HG03342 (cell line): ENCODE results near the gene RSAD1.

ENCODE experiments used
- ATAC-seq: cut with Tn5 transposase; IDR thresholded peaks from one replicate; pipeline ENCODE4 v1.9.1; 2021; ENCODE audit warnings: mild to moderate bottlenecking, moderate library complexity; ENCODE audit not compliant: unreplicated experiment

RSAD1 gene

DNA sequence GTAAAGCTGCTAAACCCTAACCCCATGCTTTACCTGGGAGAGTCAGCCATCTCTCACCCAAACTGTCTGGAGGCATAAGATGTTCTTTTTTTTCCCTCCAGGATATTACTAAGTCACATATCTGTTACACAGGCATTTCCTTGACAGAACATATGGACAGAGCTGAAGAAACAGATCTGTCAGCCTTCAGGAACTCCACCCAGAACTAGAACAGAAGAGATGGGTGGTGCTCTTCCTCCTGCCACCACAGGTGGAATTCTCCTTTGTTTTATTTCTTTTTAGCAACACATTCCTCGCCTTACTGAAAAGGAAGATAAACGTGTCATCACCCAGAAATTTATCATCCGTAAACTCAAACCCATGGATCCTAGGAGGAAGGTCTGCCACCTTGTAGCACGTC lies 38.4 kb downstream of the RSAD1 start:
- no peak for ATAC-seq

DNA sequence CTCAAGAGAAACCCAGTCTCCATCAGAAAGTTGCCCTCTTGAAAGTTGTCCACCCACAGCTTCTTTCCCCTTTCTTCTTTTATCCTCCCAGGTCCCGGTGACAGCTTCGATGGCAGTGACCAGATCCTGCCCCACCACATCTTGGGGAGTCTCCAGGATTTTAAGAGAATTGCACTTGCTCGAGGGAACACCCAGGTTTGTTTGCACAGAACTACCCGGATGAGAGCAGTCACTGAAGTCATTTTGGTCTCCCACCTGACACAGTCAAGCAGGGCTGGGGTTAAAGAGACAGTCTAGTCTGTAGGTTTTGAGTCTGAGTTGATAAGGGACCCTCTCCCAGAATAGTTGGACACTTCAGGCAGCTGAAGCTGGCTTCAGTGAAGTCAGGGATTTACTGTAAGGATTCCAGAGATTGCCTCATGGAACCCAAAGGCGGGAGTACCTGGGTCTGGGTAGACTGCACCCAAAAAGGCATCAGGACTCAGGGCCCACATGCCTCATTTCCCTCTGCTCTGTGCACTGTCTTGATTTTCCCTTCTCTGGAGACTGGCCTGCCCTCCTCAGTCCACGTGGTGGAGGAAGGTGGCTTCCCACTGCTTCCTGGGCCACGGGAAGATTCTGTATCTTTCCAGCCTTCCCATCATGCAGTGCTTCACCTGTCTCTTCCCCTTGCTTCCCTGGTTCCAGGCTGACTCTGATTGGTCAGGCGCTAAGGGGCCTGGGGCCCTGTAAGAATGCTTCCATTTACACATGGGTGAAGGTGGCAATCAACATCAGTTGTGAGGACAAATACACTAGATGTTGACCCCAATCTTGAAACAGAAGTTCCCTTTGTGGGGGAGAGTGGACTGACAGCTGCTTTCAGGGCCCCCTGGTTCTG lies 39.1 kb downstream of the RSAD1 start:
- no peak for ATAC-seq

DNA sequence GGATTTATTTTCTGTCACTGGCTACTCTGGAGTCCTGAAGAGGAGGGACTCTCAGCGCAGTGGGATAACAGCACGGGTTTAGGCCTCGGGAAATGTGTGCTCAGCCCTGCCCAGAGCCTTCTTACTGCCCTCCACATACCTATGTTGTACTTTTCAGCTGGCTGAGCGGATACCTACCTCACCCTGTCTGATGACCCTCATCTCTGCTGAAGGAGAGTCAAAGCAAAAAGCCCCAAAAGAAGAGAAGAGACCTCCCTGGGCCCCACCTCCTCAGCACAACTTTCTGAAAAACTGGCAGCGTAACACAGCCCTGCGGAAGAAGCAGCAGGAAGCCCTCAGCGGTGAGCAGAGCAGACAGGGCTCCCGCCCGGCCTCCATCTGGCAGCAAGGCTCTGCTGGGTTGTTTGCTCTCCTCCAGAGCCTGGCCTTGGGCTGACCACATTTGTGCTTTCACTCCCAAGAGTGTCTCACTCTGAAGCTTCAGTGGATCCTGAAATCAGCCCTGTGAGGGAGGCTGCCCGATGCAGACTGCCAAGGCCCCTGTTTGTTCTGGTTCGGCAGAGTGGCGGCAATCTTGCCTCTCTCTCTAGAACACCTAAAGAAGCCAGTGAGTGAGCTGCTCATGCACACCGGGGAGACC lies 39.8 kb downstream of the RSAD1 start:
- no peak for ATAC-seq

DNA sequence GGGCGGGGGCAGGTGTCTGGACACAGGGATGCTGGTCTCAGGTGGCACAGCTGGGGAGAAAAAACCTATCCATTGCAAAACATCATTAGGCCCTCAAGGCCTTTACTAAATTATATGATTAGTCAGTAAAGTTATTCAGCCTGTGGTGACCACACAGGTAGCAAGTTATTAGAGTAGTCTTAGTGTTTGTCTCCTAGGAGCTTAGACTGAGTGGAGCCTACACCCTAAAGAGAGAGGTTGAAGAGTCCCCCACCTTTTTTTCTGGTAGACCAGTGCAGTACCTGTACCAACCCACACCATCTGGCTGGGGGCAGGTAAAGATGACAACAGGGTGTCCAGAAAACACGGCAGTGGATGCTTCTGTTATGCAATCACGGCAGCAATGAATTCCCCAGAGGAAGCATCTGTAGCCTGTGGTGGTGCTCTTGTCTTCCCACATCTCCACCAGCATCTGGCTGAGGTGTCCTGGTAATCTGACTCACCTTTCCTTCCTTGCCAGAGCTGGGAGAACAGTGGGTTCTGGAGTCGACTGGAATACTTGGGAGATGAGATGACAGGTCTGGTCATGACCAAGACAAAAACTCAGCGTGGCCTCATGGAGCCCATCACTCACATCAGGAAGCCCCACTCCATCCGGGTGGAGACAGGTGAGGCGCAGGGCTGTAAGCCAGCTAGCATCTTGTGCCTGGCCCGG lies 40.6 kb downstream of the RSAD1 start:
- ATAC-seq = no peak

DNA sequence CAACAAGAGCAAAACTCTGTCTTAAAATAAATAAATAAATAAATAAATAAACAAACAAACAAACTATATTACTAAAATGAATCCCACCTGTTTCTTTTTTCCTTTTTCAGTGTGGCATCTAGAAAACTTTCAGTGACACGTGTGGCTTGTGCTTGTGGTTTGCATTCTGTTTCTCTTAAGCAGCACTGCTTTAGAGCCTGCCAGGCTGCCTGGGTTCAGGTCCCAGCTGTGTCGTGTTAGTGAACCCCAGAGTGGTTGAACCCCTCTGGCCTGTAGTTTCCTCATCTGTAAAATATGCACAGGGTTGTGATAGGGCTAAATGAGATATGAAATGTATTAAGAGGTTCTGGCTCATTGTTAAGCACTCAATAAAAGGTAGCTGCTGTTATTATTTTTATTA lies 41.8 kb downstream of the RSAD1 start:
- no peak for ATAC-seq

DNA sequence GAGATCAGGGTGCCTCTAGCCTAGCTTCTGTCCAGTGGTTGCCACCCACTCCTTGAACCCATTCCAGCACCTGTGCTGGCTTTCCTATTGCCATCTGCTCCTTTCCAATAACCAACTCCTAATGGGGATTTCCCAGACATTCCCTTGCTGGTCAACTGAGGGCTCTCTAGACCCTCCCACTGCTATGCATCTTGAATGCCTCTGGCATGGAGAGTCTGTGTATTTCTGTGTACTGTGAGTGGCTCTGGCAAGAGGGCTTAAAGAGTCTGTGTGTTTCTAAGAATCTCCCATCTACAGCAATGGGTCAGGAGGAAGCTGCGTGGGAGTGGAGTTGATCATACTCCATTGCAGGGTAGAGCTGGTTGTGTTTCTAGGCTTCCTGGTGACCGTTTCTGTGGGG lies 42.9 kb downstream of the RSAD1 start:
- no peak for ATAC-seq

DNA sequence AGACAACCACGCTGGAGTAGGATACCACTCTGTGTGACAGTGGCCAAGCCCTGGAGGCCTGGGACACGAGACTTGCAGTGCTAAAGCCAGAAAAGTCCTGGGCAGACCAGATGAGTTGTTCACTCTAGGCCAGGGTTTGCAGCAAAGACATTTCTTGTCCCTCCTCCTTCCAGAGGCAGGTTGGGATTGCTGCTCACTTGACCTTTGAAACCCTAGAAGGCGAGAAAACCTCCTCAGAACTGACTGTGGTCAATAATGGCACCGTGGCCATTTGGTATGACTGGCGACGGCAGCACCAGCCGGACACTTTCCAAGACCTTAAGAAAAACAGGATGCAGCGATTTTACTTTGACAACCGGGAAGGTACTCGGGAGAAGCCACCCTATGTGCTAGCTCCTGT lies 44.1 kb downstream of the RSAD1 start:
- no peak for ATAC-seq

DNA sequence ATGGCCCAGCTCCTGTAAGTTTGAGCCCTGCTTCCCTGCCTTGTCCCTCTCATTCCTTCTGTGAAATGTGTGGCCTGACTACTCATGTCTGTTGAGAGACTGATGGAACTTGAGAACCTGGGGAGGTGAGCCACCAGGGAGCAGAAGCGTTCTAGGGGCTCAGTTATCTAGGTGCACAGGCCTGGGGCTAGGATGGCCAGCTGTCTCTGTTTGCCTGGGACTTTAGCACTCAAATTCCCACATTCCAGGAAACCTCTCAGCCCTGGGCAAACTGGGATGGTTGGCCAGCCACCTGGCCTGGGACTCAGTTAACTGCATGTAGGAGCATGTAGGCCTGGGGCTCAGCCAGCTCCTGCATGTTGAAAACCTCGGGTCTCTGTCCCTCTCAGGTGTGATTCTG lies 44.5 kb downstream of the RSAD1 start:
- ATAC-seq = no peak

DNA sequence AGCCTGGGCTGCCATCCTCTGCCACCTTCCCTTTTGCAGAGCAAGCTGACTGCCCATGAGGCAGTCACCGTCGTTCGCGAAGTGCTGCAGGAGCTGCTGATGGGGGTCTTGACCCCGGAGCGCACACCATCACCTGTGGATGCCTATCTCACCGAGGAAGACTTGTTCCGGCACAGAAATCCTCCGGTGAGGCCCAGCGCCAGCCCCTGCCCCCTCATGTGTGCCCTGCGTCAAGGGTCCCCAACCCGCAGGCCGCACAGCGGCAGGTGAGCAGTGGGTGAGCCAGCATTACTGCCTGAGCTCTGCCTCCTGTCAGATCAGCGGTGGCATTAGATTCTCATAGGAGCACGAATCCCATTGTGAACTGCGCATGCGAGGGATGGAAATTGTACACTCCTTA lies 46.2 kb downstream of the RSAD1 start:
- ATAC-seq = no peak

DNA sequence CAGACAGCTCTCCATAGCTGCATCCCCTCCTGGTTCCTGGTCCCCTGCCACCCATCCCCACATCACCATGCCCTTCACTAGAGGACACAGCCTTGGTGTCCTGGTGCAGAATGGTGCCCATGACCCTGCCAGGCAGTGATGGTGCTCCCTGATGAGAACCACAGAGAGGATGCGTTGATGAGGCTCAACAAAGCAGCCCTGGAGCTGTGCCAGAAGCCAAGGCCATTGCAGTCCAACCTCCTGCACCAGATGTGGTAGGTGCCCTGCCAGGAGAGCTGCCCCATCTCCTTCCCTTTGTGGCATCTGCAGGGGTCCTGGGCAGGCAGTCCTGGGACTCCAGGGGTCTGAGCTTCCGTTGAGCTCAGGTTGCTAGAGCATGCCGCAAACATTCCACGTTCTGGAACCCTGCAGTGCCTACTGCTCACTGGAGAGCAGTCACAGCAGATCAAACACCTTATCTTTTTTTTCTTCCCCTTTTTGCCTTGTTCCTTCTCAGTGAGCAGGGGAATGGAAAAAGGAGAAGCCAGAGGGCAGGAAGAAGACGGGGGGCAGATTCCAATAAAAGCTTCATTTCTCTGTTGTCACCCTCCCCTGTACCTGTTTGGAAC lies 48.6 kb downstream of the RSAD1 start:
- no peak for ATAC-seq

DNA sequence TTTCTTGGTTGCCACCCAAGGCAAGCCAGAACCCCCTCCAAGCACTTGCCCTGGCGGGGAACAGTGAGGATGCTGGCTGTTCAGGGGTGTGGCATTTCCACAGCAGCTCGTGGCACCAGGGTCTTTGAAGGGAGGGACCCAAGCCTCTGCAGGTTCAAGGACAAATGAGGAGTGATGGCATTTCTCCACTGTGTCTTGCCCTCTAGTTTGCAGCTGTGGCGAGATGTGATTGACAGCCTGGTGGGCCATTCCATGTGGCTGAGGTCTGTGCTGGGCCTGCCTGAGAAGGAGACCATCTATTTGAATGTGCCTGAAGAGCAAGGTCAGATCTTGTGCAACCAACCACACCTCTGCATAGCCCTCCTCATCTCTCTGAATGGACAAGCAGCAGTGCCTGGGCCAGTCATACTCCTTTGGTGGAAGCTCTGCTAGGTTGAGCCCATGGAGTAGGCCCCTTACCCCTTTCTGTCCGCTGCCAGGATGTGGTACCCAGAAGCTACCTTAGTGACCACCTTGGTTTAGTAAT lies 49.4 kb downstream of the RSAD1 start:
- ATAC-seq = no peak

DNA sequence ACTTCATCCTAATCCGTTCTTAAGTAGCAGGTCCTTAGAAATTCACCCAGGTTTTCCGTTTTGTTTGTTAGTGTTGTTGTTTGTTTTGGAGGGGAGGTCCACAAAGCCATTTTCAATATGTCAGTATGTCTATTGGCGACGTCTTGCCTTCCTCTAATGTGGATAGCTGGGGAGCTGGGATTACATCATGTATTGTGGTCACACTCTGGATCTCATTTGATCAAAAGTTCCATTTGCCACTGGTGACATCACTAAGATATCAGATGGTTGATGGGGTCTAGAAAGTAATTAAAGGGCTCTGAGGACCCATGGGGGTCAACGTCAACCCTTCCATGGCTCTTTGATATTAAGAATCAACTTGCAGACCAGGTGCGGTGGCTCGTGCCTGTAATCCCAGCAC lies 51.2 kb downstream of the RSAD1 start:
- no peak for ATAC-seq

DNA sequence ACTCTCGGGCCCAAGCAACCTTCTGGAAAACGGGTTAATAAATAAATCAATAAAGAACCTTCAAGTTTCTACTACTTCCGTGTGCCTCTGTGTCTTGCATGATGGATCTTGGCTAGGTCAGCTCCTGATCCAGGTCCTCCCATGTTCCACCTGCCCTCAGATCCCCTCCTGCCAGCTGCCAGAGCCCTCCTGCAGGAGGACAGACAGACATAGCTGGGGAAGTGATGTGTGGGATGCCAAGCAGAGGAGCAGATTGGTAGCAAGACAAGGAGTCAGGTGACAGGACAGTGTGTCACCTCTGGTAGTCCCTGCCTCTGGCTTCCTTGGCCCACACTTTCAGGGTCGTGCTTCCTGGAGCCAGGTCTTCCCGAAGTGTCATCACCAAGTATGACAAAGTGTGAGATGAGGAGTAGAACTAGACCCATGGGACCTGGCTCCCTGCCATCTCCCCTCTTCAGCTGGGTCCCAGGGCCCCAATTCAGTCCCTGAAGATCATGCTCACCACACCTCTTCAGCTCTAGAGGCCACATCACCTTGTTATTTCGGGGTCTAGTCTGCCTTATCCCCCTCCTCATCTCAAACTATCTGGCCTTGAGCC lies 52.9 kb downstream of the RSAD1 start:
- ATAC-seq = no peak

DNA sequence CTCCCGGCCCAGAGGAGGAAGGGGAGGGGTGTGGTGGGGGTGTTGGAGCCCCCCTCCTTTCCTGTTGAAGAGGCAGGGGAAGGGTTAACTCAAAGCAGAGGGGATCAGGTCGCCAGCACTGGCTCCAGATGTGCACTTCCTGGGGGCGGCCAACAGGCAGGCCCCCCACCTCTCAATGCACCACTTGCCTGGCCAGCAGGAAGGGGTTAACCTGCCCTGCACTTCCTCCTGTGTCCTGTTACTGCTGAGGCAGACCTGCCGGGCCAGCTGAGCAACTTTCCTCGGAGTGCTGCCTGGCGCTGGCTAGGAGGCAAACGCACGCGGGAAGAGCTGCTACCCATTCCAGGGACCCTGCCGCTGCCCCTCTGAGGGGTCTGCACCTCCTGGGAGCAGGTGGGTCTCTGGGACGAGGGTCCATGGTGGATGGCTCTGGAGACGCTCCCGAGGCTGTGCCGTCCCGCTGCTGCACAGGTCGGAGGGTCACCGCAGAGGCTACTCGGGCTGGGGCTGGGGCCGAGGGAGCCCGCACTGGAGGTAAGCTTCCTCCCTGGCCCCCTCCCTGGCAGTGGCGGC lies 53.9 kb downstream of the RSAD1 start, which contains the start of gene EPN3:
Gene EPN3 (plus strand): TSS at position 284 of the 573 bp plus-strand sequence. CDS start 3,822 bp downstream, outside the sequence.
- ATAC-seq = no peak

DNA sequence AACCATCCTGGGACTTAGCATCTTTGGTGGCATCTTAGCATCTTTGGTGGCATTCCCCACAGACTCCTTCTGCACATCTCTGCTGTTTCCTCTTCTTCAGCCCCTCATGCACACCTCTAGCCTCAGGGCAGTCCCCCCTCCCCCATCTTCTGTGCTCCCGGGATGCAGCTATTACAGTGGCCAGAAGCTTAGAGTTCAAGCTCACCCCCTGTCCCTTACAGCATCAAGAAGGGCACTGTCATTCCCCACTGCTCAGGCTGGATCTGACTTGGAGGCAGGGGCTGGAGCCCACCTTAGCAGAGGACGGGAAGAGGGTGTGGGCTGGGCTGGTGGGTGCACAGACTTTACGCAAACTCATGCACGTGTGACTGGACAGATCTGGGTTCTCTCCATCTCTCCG lies 54.5 kb downstream of the RSAD1 start:
- ATAC-seq = no peak

DNA sequence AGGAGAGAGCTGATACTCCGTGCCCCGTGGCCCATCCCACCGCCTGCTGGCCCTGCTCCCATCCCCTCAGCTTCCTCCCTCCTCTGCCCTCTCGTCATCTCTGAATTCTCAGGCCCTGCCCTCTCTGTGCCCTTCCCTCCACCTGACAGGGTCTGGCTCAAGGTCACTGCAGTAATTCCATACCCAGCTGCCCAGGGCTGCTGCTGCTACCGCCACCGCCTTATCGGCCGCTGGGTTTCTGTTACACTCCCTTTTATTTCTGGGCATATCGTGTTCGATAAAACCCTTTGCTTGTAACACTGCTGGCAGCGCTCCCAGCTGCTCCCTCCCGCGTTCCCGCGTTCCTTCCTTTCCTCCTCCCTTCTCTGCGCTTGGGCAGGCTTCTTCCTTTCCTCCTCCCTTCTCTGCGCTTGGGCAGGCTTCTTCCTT lies 55.1 kb downstream of the RSAD1 start:
- ATAC-seq = no peak

DNA sequence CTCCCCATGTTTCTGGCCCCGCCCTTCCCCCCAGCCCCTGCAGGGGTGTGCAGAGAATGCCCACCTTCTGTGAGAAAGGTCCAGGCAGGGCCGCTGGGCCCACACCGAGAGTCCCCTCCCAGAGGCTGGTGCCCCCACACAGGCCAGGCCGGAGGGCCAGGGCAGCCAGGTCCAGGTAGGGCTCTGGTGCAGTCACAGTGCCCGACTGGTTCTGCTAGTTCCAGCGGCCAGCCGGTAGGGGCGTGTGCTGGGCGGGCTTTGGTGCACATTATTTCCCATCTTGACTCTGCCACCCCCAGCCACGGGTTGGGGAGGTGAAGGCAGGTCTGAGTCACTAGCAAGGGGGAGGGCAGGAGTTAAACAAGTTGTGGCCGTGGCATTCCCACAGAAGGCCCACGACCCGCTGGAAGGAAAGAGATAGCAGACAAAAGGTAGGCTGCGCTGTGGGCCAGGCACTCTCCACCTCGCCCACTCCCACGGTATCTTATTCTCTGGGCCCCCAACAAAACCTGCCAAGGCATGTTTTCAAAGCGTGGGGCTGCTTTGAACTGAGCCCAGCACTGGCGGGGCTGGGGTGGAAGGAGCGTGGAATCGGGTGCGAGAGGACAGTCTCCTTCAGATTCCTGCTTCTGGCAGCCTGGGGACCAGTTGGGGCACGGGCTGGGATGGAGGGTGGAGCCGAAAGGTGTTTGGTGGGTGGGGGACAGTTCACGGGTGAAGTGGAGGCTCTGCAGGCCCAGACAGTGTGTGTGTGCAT lies 55.7 kb downstream of the RSAD1 start:
- ATAC-seq = no peak

DNA sequence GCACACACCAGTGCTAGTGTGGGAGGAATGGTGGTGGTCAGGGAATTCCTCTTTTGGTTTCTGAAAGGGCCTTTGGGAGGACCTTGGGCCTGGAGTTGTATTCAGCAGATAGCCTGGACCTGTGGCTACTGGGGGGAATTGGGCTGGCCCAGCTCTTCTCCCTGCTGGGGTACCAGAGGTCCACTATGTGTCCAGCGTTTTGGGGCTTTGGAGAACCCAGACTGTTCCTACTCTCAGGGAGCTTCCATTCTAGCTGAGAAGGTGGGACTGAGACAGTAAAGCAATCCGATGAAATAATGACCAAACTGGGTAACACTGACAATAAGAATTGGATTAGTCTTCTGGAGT lies 56.3 kb downstream of the RSAD1 start:
- no peak for ATAC-seq

DNA sequence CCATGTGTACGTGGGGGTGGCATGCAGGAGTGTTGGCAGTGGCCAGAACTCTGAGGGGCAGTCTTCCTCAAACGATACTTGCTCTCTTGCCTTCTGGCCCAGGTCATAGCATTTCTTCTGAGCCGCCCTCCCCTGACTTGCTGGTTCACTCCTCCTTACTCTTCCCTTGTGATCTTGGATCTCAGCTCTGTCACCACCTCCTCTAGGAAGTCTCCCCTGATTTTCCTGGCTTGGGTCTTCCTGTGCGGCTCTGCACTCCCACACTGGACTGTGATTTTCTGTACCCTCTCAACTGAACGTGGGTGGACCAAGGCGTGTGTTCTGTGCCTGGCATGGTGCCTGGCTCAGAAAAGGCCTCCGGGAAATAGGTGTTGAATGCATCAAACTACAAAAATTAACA lies 56.7 kb downstream of the RSAD1 start:
- no peak for ATAC-seq
